Measurements from ENCODE around the gene EXOC2.

The EXOC2 gene

GRCh38 chr6:446418-447366, 246.2 kb downstream of the EXOC2 start:
- Histone ChIP-seq H3K36me3 (ENCODE audit: insufficient read depth) (no peaks in the 10 kb centered on the region), H3K9ac (no peak overlapping the region), H4K20me1 (ENCODE audit: insufficient read depth) (no peaks in the 10 kb centered on the region), H3K79me2 (ENCODE audit: insufficient read depth, low read depth) (no peaks in the 10 kb centered on the region), H3K4me2 (no peak overlapping the region), H3K4me3 (IDR thresholded peaks at IDR 0.05; ENCODE audit: insufficient read depth, low read depth, low read length) (no peak overlapping the region), H2AFZ (ENCODE audit: low read depth) (no peak overlapping the region), H3K27me3 (ENCODE audit: insufficient read depth, low read depth) (no peaks in the 10 kb centered on the region), H3K4me1 (ENCODE audit: low read depth, poor library complexity, severe bottlenecking) (no peaks in the 10 kb centered on the region), H3K27ac (no peak overlapping the region)
- no peak for TF ChIP-seq CTCF (conservative IDR thresholded peaks at IDR 0.05; ENCODE audit: low read depth, low read length)

GRCh38 chr6:445571-446417, 247.1 kb downstream of the EXOC2 start:
- Histone ChIP-seq H3K27ac (no peak overlapping the region), H3K9ac (no peak overlapping the region), H3K4me2 (no peak overlapping the region), H3K4me3 (IDR thresholded peaks at IDR 0.05; ENCODE audit: insufficient read depth, low read depth, low read length) (no peak overlapping the region), H3K79me2 (ENCODE audit: insufficient read depth, low read depth) (no peaks in the 10 kb centered on the region), H2AFZ (ENCODE audit: low read depth) (no peak overlapping the region), H3K36me3 (ENCODE audit: insufficient read depth) (no peaks in the 10 kb centered on the region), H4K20me1 (ENCODE audit: insufficient read depth) (no peaks in the 10 kb centered on the region), H3K4me1 (ENCODE audit: low read depth, poor library complexity, severe bottlenecking) (no peaks in the 10 kb centered on the region), H3K27me3 (ENCODE audit: insufficient read depth, low read depth) (no peaks in the 10 kb centered on the region)
- no peak for TF ChIP-seq CTCF (conservative IDR thresholded peaks at IDR 0.05; ENCODE audit: low read depth, low read length)

- Histone ChIP-seq H3K27ac (no peak overlapping the region), H3K27me3 (ENCODE audit: insufficient read depth, low read depth) (no peaks in the 10 kb centered on the region), H4K20me1 (ENCODE audit: insufficient read depth) (no peaks in the 10 kb centered on the region), H3K4me2 (no peak overlapping the region), H3K4me3 (IDR thresholded peaks at IDR 0.05; ENCODE audit: insufficient read depth, low read depth, low read length) (no peak overlapping the region), H3K9ac (no peak overlapping the region), H3K36me3 (ENCODE audit: insufficient read depth) (no peaks in the 10 kb centered on the region), H3K4me1 (ENCODE audit: low read depth, poor library complexity, severe bottlenecking) (no peaks in the 10 kb centered on the region), H2AFZ (ENCODE audit: low read depth) (no peak overlapping the region), H3K79me2 (ENCODE audit: insufficient read depth, low read depth) (no peaks in the 10 kb centered on the region)
- TF ChIP-seq CTCF (conservative IDR thresholded peaks at IDR 0.05; ENCODE audit: low read depth, low read length), result no peak
Measured at GRCh38 chr6:444653-445275, 248.2 kb downstream of the EXOC2 start.

- Histone ChIP-seq H3K9ac (no peak overlapping the region), H4K20me1 (ENCODE audit: insufficient read depth) (no peaks in the 10 kb centered on the region), H3K79me2 (ENCODE audit: insufficient read depth, low read depth) (no peaks in the 10 kb centered on the region), H3K4me1 (ENCODE audit: low read depth, poor library complexity, severe bottlenecking) (no peaks in the 10 kb centered on the region), H3K27ac (no peak overlapping the region), H2AFZ (ENCODE audit: low read depth) (no peak overlapping the region), H3K4me2 (no peak overlapping the region), H3K36me3 (ENCODE audit: insufficient read depth) (no peaks in the 10 kb centered on the region), H3K27me3 (ENCODE audit: insufficient read depth, low read depth) (no peaks in the 10 kb centered on the region), H3K4me3 (IDR thresholded peaks at IDR 0.05; ENCODE audit: insufficient read depth, low read depth, low read length) (no peak overlapping the region)
- no peak for TF ChIP-seq CTCF (conservative IDR thresholded peaks at IDR 0.05; ENCODE audit: low read depth, low read length)
Measured at GRCh38 chr6:443621-444159, 249.2 kb downstream of the EXOC2 start.

Data from KMS-11 (cell line).